Fibroblast of mammary gland (primary cell): Measurements from ENCODE around the gene ALG10.
"Not testable (repeated sequence)": the region's sequence is repeated elsewhere in the genome, so short reads cannot be mapped to it uniquely, and the experiment has no call there.

ENCODE experiments used
- DNase-seq: peaks from one replicate; pipeline ENCODE4 v3.0.0-alpha.2; 2010; ENCODE audit warnings: low read depth
- H3K4me3 ChIP-seq: 2 replicates; pipeline ENCODE4 v1.5.1; 2011; ENCODE audit warnings: low read depth, mild to moderate bottlenecking, low read length, moderate library complexity; ENCODE audit not compliant: control insufficient read depth
- TF ChIP-seq, protein P1 (sequence below): conservative IDR thresholded peaks from 2 replicates; pipeline ENCODE4 v1.5.1; 2011; ENCODE audit warnings: low read depth, low read length, inconsistent platforms; ENCODE audit not compliant: control insufficient read depth, insufficient read depth

The ALG10 gene, protein sequence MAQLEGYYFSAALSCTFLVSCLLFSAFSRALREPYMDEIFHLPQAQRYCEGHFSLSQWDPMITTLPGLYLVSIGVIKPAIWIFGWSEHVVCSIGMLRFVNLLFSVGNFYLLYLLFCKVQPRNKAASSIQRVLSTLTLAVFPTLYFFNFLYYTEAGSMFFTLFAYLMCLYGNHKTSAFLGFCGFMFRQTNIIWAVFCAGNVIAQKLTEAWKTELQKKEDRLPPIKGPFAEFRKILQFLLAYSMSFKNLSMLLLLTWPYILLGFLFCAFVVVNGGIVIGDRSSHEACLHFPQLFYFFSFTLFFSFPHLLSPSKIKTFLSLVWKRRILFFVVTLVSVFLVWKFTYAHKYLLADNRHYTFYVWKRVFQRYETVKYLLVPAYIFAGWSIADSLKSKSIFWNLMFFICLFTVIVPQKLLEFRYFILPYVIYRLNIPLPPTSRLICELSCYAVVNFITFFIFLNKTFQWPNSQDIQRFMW

DNA sequence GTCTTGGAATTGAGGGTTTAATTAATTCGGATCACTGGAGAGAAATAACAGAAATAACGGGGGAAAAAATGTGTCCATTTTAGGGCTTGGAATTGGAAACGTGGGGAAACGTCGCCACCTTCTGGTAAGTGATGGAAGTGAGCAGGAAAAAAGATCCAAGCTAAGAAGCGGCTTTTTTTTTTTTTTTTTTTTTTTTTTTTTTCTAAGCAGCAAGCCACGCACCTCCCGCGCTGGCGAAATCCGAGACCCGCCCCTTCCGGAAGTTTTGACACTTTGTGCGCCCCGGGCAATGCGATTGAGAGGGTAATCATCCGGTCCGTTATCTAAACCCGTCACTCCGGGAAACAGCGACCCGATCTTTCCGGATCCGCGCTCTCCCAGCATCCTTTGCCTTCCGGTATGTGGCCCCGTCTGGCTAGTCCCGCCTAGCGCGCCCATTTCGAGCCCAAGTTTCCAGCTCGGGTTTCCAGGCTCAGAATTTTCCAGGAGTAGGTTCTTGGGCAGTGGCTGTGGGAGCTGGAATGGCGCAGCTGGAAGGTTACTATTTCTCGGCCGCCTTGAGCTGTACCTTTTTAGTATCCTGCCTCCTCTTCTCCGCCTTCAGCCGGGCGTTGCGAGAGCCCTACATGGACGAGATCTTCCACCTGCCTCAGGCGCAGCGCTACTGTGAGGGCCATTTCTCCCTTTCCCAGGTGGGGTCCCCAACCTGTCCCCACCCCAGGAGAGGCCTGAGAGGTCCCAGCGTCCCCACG, at the start of gene ALG10:
ALG10 (plus strand) TSS at position 418 of the 752 bp plus-strand sequence; CDS start at position 522, 104 bp downstream.
- TF ChIP-seq, protein P1, sequence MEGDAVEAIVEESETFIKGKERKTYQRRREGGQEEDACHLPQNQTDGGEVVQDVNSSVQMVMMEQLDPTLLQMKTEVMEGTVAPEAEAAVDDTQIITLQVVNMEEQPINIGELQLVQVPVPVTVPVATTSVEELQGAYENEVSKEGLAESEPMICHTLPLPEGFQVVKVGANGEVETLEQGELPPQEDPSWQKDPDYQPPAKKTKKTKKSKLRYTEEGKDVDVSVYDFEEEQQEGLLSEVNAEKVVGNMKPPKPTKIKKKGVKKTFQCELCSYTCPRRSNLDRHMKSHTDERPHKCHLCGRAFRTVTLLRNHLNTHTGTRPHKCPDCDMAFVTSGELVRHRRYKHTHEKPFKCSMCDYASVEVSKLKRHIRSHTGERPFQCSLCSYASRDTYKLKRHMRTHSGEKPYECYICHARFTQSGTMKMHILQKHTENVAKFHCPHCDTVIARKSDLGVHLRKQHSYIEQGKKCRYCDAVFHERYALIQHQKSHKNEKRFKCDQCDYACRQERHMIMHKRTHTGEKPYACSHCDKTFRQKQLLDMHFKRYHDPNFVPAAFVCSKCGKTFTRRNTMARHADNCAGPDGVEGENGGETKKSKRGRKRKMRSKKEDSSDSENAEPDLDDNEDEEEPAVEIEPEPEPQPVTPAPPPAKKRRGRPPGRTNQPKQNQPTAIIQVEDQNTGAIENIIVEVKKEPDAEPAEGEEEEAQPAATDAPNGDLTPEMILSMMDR: peak; percentile 64
- H3K4me3 ChIP-seq: peak within 1 kb of the TSS; percentile 84
- peak; percentile 96 for DNase-seq

DNA sequence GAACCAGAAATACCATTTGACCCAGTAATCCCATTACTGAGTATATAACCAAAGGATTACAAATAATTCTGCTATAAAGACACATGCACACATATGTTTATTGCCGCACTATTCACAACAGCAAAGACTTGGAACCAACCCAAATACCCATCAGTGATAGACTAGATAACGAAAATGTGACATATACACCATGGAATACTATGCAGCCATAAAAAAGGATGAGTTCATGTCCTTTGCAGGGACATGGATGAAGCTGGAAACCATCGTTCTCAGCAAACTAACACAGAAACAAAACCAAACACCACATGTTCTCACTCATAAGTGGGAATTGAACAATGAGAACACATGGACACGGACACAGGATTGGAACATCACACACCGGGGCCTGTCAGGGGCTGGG, 49.4 kb upstream of the ALG10 start:
- H3K4me3 ChIP-seq, DNase-seq: not testable (repeated sequence)

DNA sequence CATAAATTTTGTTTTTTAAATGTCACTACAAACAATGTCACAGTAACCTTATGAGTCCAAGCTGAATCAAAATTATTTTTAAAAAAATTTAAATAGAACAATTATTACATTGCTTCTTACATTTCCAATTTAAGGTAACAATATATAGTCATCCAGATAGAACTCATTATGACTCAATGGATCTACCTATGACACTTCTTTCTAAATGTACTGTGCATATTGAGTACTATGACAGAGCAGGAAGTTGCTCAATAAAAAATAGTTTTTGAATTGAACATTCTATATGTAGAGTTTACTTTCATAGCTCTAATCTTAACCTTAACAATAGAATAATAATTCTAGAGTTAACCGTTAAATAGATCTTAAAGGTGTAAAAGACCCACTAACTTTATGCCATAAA, 44.4 kb upstream of the ALG10 start:
- no peak overlapping the region for H3K4me3 ChIP-seq
- TF ChIP-seq, protein P1: no peak
- no peak for DNase-seq

DNA sequence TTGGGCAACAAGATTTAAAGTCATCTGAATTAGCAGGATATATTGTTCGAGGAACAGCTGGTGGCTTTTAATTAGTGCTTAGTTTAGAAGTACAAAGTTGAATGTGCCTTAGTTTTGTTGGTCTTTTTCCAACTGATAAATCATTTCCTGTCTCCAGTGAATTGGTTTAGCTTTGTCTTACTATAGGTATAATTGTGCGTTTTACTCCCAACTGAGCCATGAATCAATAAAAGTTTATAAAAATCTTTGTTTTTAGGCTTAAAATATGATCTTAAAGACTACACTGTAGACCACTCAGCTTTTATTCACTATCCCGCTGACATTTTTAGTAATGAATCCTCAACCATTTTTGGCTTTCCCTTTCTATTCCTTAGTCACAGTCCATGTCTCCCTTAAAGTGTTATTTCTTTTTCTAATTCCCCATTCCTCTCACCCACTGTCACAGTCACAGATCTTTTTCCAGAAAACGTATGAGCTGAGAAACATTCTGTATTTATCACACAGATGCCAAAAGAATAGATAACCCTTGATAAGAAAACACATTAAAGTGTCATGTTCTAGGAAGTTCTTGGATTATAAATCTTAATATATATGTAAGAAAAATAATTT, 34.0 kb upstream of the ALG10 start:
- DNase-seq: no peak
- TF ChIP-seq, protein P1: no peak
- no peak overlapping the region for H3K4me3 ChIP-seq

DNA sequence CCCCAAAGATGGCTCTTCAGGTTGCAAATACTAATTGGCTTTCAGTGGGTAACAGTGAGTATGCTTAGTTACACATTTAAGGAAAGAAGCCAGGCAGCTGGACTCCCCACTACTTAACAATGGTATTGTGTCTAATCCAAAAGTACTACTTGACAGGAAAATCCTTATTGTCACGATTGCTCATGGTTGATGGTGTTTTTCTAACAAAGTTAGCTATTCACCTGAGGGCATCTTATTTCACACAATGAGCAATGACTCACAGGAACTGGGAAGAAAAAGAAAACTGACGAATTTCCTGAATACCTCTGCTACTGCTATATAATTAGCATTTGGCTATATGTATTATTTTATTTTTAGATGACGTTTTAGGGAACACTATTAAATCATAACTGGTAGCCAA, 33.4 kb upstream of the ALG10 start:
- TF ChIP-seq, protein P1: no peak
- no peak for DNase-seq
- no peak overlapping the region for H3K4me3 ChIP-seq

DNA sequence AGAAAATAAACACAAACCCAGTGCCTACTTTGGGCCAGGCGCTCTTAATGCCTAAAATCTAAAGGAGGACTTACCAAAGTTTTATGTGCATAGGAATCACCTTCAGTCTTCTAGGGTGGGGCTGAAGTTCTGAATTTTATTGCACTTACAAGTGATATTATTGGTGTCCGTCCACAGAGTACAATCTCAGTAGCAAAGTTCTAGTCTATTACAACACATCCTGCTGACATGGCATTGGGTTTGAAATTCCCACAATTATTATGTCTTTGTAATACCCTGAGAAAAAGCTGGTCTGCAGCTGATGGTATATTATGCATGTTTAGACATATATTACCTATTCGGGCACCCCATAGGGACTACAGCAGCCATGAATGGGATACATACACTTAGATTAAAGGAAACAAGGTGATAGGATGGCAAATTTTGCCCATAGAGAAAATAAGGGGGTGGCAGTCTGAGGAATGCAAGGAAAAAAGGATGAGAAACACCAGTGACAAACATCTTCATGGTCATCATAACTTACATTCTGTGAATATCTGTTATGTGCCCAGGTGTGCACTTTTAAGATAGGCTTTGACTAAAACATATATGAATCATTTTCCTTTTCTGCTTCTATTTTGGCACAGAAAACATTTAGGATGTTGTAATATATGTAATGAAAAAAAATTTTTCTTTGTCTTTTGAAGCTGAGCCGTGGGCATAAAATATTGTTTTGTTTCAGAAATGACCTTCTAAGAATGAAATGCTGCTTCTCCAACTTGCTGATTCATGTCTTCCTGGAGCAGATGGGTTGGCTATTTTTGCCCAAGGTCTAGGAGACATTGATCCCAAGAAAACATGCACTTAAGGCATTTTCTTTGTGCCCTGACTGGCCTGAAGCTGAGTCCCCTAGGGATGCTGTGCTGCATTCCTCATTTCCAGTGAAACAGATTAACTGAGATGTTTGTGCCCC, 27.2 kb upstream of the ALG10 start:
- DNase-seq: no peak
- TF ChIP-seq, protein P1: no peak

DNA sequence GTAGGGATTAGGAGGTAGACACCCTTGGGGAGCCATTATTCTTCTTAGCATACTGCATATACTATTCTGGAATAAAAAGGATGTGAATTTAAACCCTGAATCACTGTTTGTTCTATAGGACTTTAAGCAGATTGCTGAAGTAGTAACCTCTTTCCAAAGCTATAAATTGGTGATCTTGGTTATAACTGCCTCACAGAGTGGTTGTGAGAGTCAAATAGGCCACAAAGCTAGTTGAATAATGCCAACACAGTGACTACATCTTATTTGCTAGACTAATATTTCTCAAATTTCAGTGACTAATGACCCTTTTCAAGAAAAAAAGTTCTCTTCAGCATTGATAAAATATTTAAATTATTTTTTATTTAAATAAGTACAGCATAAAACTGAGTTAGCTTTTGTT, 13.5 kb upstream of the ALG10 start:
- H3K4me3 ChIP-seq, DNase-seq: not testable (repeated sequence)

More for the DNA sequence above, 27.2 kb upstream of the ALG10 start:
- no peak overlapping the region for H3K4me3 ChIP-seq
